HL-60 (cell line): ENCODE results near the gene NEU2.

Experiments
- DNase-seq, 2 experiments: peaks; one replicate each; pipeline ENCODE4 v3.0.0-alpha.2; 2010 to 2020; ENCODE audit warnings: low read depth in 1 of 2, low spot score in 1 of 2
- H3K27ac ChIP-seq: fragments of 250-450 bp; sonication (Bioruptor Pico); replicated peaks from 2 replicates; pipeline ENCODE4 v1.5.1; 2020; ENCODE audit warnings: mild to moderate bottlenecking, moderate library complexity
- H3K27me3 ChIP-seq: fragments of 250-450 bp; sonication (Bioruptor Pico); 2 replicates; pipeline ENCODE4 v1.5.1; 2021; ENCODE audit warnings: mild to moderate bottlenecking, moderate library complexity; ENCODE audit not compliant: insufficient read depth, poor library complexity, severe bottlenecking
- H3K4me3 ChIP-seq: replicated peaks from 2 replicates; pipeline ENCODE4 v1.5.1; 2011; ENCODE audit warnings: mild to moderate bottlenecking, control low read depth, low read length; ENCODE audit not compliant: insufficient read depth
- CTCF ChIP-seq: IDR thresholded peaks from one replicate; pipeline ENCODE4 v1.5.1; 2011; ENCODE audit warnings: low read length, control low read depth, inconsistent platforms; ENCODE audit not compliant: insufficient read depth
- GABPA ChIP-seq: IDR thresholded peaks from 2 replicates; pipeline ENCODE4 v1.6.1; 2012; ENCODE audit warnings: low read depth
- POLR2AphosphoS5 ChIP-seq: IDR thresholded peaks from 2 replicates; pipeline ENCODE4 v1.6.1; 2012; ENCODE audit warnings: low read depth
- REST ChIP-seq: IDR thresholded peaks from 2 replicates; pipeline ENCODE4 v1.6.1; 2012; ENCODE audit warnings: low read depth; ENCODE audit not compliant: insufficient replicate concordance
- SPI1 ChIP-seq: IDR thresholded peaks from 2 replicates; pipeline ENCODE4 v1.6.1; 2012; ENCODE audit warnings: low read depth, mild to moderate bottlenecking, borderline replicate concordance

Gene NEU2

GRCh38 chr2:233044974-233045605, 12.6 kb downstream of the NEU2 start:
- DNase-seq: no peak
- no peak overlapping the region for H3K4me3 ChIP-seq
- no peaks in the 10 kb centered on the region for H3K27me3 ChIP-seq
- TF ChIP-seq CTCF (no peak), GABPA (no peak), SPI1 (no peak), POLR2AphosphoS5 (no peak), REST (no peak)
- H3K27ac ChIP-seq: no peak overlapping the region

GRCh38 chr2:233047206-233047605, 14.7 kb downstream of the NEU2 start:
- DNase-seq: no peak
- H3K27me3 ChIP-seq: no peaks in the 10 kb centered on the region
- H3K4me3 ChIP-seq: no peak overlapping the region
- H3K27ac ChIP-seq: no peak overlapping the region
- TF ChIP-seq REST (no peak), GABPA (no peak), CTCF (no peak), SPI1 (no peak), POLR2AphosphoS5 (no peak)

GRCh38 chr2:233047667-233048066, 15.2 kb downstream of the NEU2 start:
- H3K27ac ChIP-seq: no peak overlapping the region
- no peak for TF ChIP-seq GABPA
- TF ChIP-seq REST: no peak
- no peak for TF ChIP-seq SPI1
- TF ChIP-seq CTCF: no peak
- TF ChIP-seq POLR2AphosphoS5: no peak
- H3K4me3 ChIP-seq: no peak overlapping the region
- H3K27me3 ChIP-seq: no peaks in the 10 kb centered on the region
- no peak for DNase-seq
